GM19239 (cell line): ENCODE measurements around the gene ITIH3.
"Not testable (repeated sequence)": the region's sequence is repeated elsewhere in the genome, so short reads cannot be mapped to it uniquely, and the experiment has no call there.

ENCODE experiments used
- DNase-seq: peaks from one replicate; pipeline ENCODE4 v3.0.0; 2011; ENCODE audit warnings: low spot score; ENCODE audit not compliant: insufficient read length
- FAIRE-seq: peaks from 2 replicates; lab custom pipeline; 2011; peaks lifted over from hg19 to GRCh38; lab: Jason Lieb, UNC

ITIH3 gene, protein sequence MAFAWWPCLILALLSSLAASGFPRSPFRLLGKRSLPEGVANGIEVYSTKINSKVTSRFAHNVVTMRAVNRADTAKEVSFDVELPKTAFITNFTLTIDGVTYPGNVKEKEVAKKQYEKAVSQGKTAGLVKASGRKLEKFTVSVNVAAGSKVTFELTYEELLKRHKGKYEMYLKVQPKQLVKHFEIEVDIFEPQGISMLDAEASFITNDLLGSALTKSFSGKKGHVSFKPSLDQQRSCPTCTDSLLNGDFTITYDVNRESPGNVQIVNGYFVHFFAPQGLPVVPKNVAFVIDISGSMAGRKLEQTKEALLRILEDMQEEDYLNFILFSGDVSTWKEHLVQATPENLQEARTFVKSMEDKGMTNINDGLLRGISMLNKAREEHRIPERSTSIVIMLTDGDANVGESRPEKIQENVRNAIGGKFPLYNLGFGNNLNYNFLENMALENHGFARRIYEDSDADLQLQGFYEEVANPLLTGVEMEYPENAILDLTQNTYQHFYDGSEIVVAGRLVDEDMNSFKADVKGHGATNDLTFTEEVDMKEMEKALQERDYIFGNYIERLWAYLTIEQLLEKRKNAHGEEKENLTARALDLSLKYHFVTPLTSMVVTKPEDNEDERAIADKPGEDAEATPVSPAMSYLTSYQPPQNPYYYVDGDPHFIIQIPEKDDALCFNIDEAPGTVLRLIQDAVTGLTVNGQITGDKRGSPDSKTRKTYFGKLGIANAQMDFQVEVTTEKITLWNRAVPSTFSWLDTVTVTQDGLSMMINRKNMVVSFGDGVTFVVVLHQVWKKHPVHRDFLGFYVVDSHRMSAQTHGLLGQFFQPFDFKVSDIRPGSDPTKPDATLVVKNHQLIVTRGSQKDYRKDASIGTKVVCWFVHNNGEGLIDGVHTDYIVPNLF

GRCh38 chr3:52794612-52795099 lies at the start of gene ITIH3:
Gene ITIH3 (plus strand): TSS chr3:52794796. CDS start chr3:52794804, 8 bp downstream.
- no peak for FAIRE-seq
- DNase-seq, result no peak

DNA sequence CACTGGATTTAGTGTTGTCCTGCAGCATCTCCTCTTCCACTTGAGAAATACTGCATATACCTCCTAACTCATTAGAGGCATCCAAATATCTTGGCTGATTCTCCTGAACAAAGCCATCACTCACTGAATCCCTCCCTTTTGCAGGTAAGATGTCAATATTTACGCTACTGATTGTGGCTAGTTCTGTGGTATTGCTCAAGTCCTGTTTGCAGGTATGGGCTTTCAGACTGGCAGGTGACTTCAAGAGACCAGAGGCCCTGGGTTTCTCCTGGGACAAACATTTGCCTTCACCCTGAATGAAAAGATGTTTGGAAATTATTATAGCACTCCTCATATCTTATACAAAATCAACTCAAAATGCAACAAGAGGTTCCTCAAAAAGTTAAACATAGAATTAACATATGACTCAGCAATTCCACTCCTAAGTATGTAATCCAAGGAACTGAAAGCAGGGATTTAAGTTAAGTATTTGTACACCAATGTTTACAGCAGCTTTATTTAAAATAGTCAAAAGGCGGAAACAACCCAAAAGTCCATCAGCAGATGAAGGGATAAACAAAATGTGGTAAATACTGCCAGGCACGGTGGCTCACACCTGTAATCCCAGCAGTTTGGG lies 42.4 kb upstream of the ITIH3 start:
- DNase-seq (no peak), FAIRE-seq (no peak)

GRCh38 chr3:52754373-52754772 lies 40.2 kb upstream of the ITIH3 start:
- DNase-seq, result no peak
- no peak for FAIRE-seq

DNA sequence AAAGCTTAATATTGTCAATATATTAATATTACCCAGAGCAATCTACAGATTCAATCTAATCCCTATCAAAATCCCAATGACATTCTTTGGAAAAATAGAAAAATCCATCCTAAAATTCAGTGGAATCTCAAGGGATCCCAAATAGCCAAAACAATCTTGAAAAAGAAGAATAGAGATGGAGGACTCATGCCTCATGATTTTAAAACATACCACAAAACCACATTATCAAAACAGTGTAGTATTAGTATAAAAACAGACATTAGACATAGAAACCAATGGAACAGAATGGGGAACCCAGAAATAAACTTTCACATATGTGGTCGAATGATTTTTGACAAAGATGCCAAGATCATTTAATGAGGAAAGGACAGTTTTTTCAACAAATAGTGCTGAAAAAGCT lies 38.5 kb upstream of the ITIH3 start:
- no peak for DNase-seq

GRCh38 chr3:52763466-52763865 lies 31.1 kb upstream of the ITIH3 start:
- FAIRE-seq (no peak), DNase-seq (no peak)

More for the DNA sequence above, 38.5 kb upstream of the ITIH3 start:
- FAIRE-seq, result no peak

DNA sequence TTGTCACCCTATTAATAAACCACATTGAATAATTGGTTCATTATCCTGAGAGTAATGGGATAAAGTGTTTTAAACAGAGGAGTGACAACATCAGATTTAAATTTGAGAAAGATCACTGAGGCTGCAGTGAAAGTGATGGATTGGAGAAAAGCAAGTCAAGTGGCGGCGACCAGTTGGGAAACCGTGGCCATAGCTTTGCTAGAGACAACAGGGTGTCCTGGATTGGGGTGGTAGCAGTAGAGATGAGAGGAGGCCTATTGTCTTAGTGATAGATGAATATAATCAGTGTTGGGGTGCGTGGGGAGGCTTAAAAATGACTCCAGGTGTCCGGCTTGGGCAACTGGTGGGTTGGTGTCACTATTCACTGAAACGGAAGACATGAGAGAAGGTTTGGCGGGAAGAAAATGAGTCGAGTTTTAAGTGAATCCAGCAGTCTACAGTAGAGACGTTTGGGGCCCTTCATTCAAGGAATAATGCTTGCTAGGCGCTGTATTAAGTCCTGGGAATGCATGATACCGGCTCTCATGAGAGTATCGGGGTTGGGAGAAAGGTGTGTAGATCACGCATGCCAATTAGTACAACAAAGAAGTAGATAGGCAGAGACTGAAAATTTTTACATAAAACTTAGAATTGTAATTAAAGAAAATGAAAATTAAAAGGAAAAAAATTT lies 24.7 kb upstream of the ITIH3 start:
- DNase-seq (no peak), FAIRE-seq (no peak)

DNA sequence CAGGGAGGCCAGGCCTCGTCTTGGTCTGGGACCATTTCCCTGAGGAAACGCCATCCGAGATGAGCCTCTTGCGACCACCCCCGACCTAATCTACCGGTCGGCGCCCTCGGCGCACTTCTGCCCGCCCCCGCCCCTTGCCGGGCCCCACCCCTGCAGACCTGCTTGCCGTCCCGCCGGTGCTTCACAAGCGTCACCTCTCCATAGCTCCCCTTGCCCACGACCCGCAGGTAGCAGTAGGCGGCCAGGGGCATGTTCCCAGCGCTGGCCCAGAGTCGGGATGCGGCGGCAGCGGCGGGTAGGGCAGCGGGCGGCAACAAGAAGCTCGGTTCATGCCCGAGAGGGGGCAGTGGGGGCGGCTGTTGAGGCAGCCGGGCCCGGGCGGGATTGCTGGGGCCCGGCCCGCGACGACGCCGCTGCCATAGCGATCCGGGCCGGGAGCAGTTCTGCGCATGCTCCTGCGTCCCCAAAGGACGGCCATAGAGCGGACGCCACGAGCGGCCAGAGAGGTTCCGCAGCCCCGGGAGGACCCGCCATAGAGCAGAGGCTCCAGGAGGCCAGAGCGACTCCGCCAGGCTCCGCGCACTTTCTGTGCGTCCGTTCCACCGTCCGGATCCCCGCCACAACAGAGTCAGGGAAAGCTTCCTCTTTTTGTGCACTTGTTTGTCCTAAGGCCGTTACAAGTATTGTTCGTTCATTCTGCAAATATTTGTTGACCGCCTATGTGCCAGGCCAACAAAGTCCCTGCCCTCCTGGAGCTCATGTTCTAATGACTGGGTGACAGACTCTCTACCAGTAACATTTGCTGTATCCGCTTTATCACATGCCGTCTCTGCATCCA lies 23.9 kb upstream of the ITIH3 start, which contains the start of gene NEK4:
NEK4 (minus strand) TSS at position 445 of the 838 bp plus-strand sequence; CDS start at position 251, 194 bp downstream.
- DNase-seq (peak; percentile 93), FAIRE-seq (peak; percentile 88)

GRCh38 chr3:52771334-52771681 lies 23.3 kb upstream of the ITIH3 start:
- DNase-seq (no peak), FAIRE-seq (no peak)

DNA sequence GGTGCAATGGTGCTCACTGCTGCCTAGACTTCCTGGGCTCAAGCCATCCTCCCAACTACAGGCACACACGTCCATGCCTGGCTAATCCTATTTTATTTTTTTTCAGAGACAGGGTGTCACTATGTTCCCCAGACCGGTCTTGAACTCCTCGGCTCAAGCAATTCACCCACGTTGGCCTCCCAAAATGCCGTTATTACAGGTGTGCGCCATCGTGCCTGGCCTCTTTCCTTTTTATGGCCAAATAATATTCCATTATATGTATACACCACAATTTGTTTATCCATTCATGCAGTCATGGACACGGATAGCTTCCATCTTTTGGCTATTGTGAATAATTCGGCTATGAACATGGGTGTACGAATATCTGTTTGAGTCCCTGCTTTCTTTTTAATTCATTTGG lies 22.9 kb upstream of the ITIH3 start:
- DNase-seq (no peak), FAIRE-seq (no peak)

- FAIRE-seq (no peak), DNase-seq (no peak)
Measured at GRCh38 chr3:52773361-52774065, 21.1 kb upstream of the ITIH3 start.

DNA sequence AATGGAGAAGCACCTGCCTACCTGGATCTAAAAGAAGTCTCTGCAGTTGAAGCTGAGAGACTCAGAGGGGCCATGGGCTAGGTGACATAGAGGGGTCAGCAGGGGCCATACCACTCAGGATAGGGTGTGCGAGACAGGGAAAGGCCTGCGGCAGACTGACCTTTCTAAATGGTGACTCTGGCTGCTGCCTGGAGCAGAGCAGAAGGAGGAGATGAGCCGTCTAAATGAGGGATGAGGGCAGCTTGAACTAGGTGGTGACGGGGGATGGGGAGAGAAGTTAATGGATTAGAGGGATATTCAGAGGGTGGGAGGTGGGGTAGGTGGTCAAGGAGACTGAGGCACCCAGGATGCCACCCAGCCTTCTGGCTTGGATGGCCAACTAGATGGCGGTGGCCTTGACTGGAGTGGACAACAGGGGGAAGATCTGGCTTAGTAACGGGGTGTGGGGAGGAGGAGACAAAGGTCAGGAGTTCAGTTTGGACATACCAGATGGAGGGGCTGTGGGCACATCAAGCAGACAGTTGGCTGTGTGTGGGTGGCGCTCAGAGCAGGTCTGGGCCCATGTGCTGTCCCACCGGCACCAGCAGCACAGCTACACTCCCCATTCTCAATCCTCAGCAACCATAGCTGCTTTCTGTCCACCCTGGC lies 20.4 kb upstream of the ITIH3 start:
- no peak for DNase-seq
- FAIRE-seq, result no peak

DNA sequence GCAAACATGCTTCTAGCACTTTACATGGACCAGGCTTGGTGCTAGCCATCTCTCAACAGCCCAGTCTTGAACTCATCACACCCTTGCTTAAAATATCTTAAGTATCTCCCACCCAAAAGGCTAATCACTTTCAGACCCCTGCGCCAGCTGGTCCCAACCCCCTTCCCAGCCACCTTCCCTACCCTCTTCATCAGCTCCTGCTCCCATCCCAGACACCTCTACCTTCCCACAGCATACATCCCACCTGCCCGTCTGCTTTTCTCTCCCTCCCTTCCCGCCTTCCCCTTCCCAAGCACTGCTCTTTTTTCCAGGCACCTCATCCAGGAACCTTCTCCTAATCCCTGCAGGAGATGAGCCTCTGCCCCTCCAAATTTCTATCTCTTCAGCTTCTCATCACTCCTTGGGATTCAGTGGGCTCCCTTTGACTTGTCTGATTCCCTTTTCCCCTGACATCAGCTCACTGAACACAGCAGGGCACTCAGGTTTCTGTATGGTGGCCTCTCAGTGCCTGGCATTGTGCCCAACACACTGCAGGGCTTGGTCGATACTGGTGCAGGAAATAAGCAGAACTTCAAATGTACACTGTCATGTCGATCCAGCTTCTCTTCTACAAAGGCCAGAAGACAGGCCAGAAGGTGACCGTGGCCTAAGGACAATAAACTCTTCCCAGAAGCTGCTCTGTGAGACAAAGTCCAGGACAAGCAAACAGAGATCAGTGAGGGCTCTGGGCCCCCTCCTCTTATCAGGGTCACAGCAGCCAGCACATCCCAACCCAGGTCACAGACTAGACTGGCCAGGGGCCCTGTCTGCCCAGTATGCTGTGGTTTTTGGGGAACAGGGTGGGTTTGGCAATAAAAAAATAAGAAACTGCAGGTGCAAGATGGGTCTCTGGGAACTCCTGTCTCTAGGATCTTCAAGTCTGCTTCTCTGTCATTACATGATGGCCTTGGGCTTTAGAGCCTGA lies 19.4 kb upstream of the ITIH3 start:
- FAIRE-seq (no peak), DNase-seq (no peak)

GRCh38 chr3:52775877-52776276 lies 18.7 kb upstream of the ITIH3 start:
- DNase-seq, result no peak

DNA sequence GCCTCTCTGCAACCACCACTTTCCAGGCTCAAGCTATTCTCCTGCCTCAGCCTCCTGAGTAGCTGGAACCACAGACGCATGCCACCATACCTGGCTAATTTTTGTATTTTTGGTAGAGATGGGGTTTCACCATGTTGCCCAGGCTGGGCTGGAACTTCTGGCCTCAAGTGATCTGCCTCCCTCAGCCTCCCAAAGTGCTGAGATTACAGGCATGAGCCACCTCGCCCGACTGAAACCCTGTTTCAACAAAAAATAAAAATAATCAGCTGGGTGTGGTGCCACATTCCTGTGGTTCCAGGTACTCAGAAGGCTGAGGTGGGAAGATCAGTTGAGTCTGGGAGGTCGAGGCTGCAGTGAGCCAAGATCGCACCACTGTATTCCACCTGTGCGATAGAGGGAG lies 18.1 kb upstream of the ITIH3 start:
- DNase-seq, FAIRE-seq: not testable (repeated sequence)

More at GRCh38 chr3:52775877-52776276, 18.7 kb upstream of the ITIH3 start:
- no peak for FAIRE-seq

- DNase-seq, result no peak
- FAIRE-seq, result no peak
Measured at GRCh38 chr3:52777127-52777958, 17.3 kb upstream of the ITIH3 start, which contains the start of gene ITIH1. Gene ITIH1 (plus strand): TSS chr3:52777599. CDS start chr3:52777616, 17 bp downstream.
